Measurements from ENCODE around the gene ZNF669. TPM values are rescaled to one million over a fixed set of nuclear protein-coding genes. Genes with fewer than 3 reads are reported as not detected.

Gene ZNF669
- total RNA-seq, 1 experiment from 2014 or later, result 16.8 TPM

Other genes starting within 250 kb of the ZNF669 start
- 25.9 and 38.6 TPM in 2 replicates for gene AHCTF1, start 172.4 kb downstream of the ZNF669 start, total RNA-seq (2014; rRNA removed; shearing (Covaris generic); ENCODE audit: low replicate concordance)
- gene ZNF695, start 96.3 kb downstream of the ZNF669 start, total RNA-seq (2014; rRNA removed; shearing (Covaris generic); ENCODE audit: low replicate concordance), result 6.1 and 9.0 TPM in 2 replicates
- 5.2 and 10.5 TPM in 2 replicates for gene ZNF670, start 25.5 kb downstream of the ZNF669 start, total RNA-seq (2014; rRNA removed; shearing (Covaris generic); ENCODE audit: low replicate concordance)
- 56.8 and 82.3 TPM in 2 replicates for gene ZNF124, start 67.7 kb upstream of the ZNF669 start, total RNA-seq (2014; rRNA removed; shearing (Covaris generic); ENCODE audit: low replicate concordance)
- gene VN1R5, start 151.7 kb upstream of the ZNF669 start, total RNA-seq (2014; rRNA removed; shearing (Covaris generic); ENCODE audit: low replicate concordance), result not detected in 2 replicates
- gene ZNF496, start 227.5 kb upstream of the ZNF669 start, total RNA-seq (2014; rRNA removed; shearing (Covaris generic); ENCODE audit: low replicate concordance), result 35.9 and 42.5 TPM in 2 replicates

All from MG63 (cell line).